GM21723 (cell line): ENCODE results near the gene IP6K2.

Experiments used
- ATAC-seq: cut with Tn5 transposase; IDR thresholded peaks from one replicate; pipeline ENCODE4 v1.9.1; 2021; ENCODE audit warnings: mild to moderate bottlenecking, moderate library complexity; ENCODE audit not compliant: unreplicated experiment

The IP6K2 gene

GRCh38 chr3:48644898-48645760 is 71.9 kb downstream of the IP6K2 start:
- no peak for ATAC-seq

- no peak for ATAC-seq
Measured at GRCh38 chr3:48642605-48643004, 74.4 kb downstream of the IP6K2 start.

DNA sequence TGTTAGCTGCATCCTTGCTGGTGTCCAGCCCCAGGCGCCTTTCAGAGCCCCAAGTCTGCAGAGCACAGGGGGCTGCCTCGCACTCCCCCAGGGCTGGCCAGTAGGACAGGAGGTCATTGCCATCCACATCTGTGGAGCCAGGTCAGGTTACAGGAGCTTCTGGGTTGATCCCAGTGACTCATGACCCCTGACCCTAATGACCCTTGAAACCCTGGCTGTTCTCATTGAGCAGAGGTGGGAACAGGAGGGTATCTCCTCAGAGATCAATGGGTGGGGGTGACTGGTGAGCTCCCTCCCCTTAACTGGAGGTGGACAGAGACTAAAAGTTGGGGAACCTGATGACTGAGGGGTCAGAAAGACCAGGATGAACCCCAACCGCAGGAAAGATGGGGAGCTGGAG is 75.6 kb downstream of the IP6K2 start:
- no peak for ATAC-seq

DNA sequence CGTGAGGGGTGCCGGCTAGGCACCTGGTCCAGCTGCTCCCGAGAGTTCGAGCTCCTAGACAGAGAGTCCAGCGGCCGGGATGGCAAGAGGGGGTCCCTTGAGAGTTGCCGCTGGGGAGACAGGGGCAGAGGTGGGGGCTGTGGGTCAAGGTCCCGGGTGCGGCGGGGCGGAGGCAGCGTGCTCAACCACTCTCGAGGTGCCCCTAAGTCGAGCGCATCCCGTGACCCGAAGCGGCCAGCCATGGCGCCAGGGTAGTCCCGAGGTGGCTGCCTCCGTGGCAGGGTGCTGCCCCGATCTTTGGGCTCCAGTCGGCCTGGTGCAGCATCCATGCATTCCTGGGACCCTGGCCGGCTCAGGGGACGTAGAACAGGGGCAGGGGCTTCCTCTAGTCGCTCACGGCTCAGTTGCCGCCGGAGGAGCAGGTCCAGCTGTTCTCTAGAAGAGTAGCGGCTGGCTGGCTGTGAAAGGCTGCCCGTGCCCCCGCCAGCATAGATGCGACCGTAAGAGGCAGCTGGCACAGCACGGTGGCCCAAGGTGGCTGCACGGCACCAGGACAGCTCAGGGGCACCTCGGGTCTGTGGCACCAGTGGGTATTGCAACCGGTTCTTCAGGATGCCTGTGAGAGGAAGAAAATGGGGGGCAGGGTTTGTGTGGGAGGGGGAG is 76.9 kb downstream of the IP6K2 start:
- ATAC-seq, result no peak
